Activated B cell treated with CpG ODN at 0.5 μM for 24 hours (primary cell): ENCODE measurements around the gene IFFO2. TPM values are rescaled to one million over a fixed set of nuclear protein-coding genes. Genes with fewer than 3 reads are reported as not detected.

Experiments
- ATAC-seq: fragments of 200-7000 bp; cut with Tn5 transposase; one replicate; pipeline ENCODE4 v1.10.0; 2021; ENCODE audit warnings: low read depth, mild to moderate bottlenecking, moderate library complexity
- CTCF ChIA-PET: fragments of 350-600 bp; sonication (Branson Sonifier 250); formaldehyde crosslinking; loops from one replicate; lab custom pipeline; 2021; ENCODE audit warnings: antibody characterized with exemption; lab: Charles Lee
- POLR2A ChIA-PET: fragments of 350-600 bp; sonication (Branson Sonifier 250); formaldehyde crosslinking; loops from one replicate; lab custom pipeline; 2021; ENCODE audit warnings: antibody characterized with exemption; lab: Charles Lee
- DNase-seq: peaks from one replicate; pipeline ENCODE4 v3.0.0; 2022
- H3K27ac Mint-ChIP-seq: one replicate; pipeline ENCODE4 v1.8.0; 2020; ENCODE audit warnings: mixed read lengths
- H3K27me3 Mint-ChIP-seq: one replicate; pipeline ENCODE4 v1.8.0; 2021; ENCODE audit warnings: mixed read lengths
- H3K36me3 Mint-ChIP-seq: one replicate; pipeline ENCODE4 v1.8.0; 2021; ENCODE audit warnings: low read depth, mixed read lengths
- H3K4me1 Mint-ChIP-seq: one replicate; pipeline ENCODE4 v1.8.0; 2021; ENCODE audit warnings: mixed read lengths
- H3K4me3 Mint-ChIP-seq: one replicate; pipeline ENCODE4 v1.8.0; 2020; ENCODE audit warnings: mild to moderate bottlenecking, mixed read lengths
- H3K9me3 Mint-ChIP-seq: one replicate; pipeline ENCODE4 v1.8.0; 2020; ENCODE audit warnings: mixed read lengths
- CTCF ChIP-seq: fragments of 200-600 bp; IDR thresholded peaks from one replicate; pipeline ENCODE4 v1.8.0; 2022; ENCODE audit warnings: antibody characterized with exemption, mild to moderate bottlenecking
- intact Hi-C: fragments of 100-400 bp; cut with micrococcal nuclease; formaldehyde crosslinking; loops from one replicate; pipeline ENCODE4 v1.15.1; 2024
- total RNA-seq: library from RNA; stranded (reverse); gene quantifications from 2 replicates; pipeline ENCODE4 v1.2.3, GENCODE V29; 2022

IFFO2 gene
- total RNA-seq, 1 donor from 2014 or later: 13.0 TPM

- H3K9me3 Mint-ChIP-seq: no peaks in the 10 kb centered on the region
Observed at GRCh38 chr1:18920931-18921330, 35.5 kb downstream of the IFFO2 start.

GRCh38 chr1:18919956-18920355 is 36.5 kb downstream of the IFFO2 start:
- H3K36me3 Mint-ChIP-seq: peaks cover 44% of the 10 kb centered on the region
- CTCF ChIA-PET: interaction anchor here (2.1 kb wide), 1 partner anchor 52 kb away, joined by 7 read pairs; no protein-coding TSS in a partner anchor
- intact Hi-C loops: no loop called here

More at GRCh38 chr1:18920931-18921330, 35.5 kb downstream of the IFFO2 start:
- Mint-ChIP-seq H3K4me1 (peaks cover 27% of the 10 kb centered on the region), H3K36me3 (peaks cover 37% of the 10 kb centered on the region), H3K4me3 (no peak overlapping the region), H3K27ac (no peak overlapping the region), H3K27me3 (no peaks in the 10 kb centered on the region)
- TF ChIP-seq CTCF: no peak
- intact Hi-C loops: no loop called here
- DNase-seq (no peak), ATAC-seq (no peak)
- ChIA-PET CTCF (interaction anchor here (2.1 kb wide), 2 partner anchors 13 to 51 kb away, joined by 7 to 12 read pairs; no protein-coding TSS in a partner anchor), POLR2A (no interaction called here)

DNA sequence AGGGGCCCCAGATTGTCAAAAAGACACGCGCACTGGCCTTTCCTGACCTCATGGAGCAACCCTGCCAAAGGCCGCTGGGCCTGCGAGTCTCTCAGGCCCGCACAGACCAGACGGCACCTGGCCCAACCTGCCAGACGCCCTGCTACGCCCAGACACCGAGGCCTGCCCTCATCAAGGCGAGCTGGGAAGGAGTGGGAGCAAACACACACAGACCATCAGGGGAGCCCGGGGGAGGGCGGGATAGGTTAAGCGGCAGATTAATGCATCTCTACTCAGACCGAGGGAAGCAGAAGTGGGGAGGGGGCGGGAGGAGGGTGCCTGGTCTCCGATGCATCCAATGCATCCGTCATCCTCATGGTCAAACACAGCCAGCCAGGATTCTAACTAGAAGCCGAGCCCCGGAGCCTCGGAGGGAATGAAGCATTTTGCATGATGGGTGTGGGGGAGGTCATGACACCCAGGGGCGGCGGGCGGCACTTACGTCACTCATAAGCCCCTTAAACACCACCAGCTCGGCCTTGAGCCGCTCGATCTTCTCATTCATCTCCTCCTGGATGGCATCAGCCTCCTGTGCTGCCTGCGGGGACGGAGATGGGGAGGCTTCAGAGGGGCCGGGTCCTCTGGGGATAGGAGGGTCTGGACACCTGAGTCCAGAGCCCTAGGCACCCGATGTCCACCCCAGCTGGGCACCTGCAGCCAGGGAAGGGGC is 37.1 kb downstream of the IFFO2 start:
- CTCF ChIA-PET: interaction anchor here (2.1 kb wide), 1 partner anchor 53 kb away, joined by 7 read pairs; no protein-coding TSS in a partner anchor
- H3K36me3 Mint-ChIP-seq: peaks cover 46% of the 10 kb centered on the region
- POLR2A ChIA-PET: no interaction called here

More at GRCh38 chr1:18919956-18920355, 36.5 kb downstream of the IFFO2 start:
- Mint-ChIP-seq H3K27ac (no peak overlapping the region), H3K4me1 (peaks cover 20% of the 10 kb centered on the region), H3K9me3 (no peaks in the 10 kb centered on the region), H3K4me3 (no peak overlapping the region), H3K27me3 (no peaks in the 10 kb centered on the region)
- DNase-seq (no peak), ATAC-seq (no peak)
- TF ChIP-seq CTCF: no peak
- POLR2A ChIA-PET: no interaction called here

GRCh38 chr1:18918417-18918816 is 38.1 kb downstream of the IFFO2 start:
- DNase-seq (no peak), ATAC-seq (no peak)
- H3K4me3 Mint-ChIP-seq: no peak overlapping the region
- peaks cover 46% of the 10 kb centered on the region for H3K36me3 Mint-ChIP-seq
- H3K27me3 Mint-ChIP-seq: no peaks in the 10 kb centered on the region
- intact Hi-C loops: no loop called here
- ChIA-PET CTCF (no interaction called here), POLR2A (interaction anchor here (0.6 kb wide), 1 partner anchor 38 kb away, joined by 3 read pairs; the partner anchor contains the start of gene IFFO2)
- H3K4me1 Mint-ChIP-seq: peaks cover 6% of the 10 kb centered on the region
- TF ChIP-seq CTCF: no peak
- no peak overlapping the region for H3K27ac Mint-ChIP-seq
- H3K9me3 Mint-ChIP-seq: no peaks in the 10 kb centered on the region

More for the DNA sequence above, 37.1 kb downstream of the IFFO2 start:
- ATAC-seq (no peak), DNase-seq (no peak)
- no peak overlapping the region for H3K4me3 Mint-ChIP-seq
- H3K27ac Mint-ChIP-seq: no peak overlapping the region
- H3K27me3 Mint-ChIP-seq: no peaks in the 10 kb centered on the region
- no peaks in the 10 kb centered on the region for H3K9me3 Mint-ChIP-seq
- no peak for TF ChIP-seq CTCF
- H3K4me1 Mint-ChIP-seq: peaks cover 15% of the 10 kb centered on the region
- intact Hi-C loops: no loop called here

DNA sequence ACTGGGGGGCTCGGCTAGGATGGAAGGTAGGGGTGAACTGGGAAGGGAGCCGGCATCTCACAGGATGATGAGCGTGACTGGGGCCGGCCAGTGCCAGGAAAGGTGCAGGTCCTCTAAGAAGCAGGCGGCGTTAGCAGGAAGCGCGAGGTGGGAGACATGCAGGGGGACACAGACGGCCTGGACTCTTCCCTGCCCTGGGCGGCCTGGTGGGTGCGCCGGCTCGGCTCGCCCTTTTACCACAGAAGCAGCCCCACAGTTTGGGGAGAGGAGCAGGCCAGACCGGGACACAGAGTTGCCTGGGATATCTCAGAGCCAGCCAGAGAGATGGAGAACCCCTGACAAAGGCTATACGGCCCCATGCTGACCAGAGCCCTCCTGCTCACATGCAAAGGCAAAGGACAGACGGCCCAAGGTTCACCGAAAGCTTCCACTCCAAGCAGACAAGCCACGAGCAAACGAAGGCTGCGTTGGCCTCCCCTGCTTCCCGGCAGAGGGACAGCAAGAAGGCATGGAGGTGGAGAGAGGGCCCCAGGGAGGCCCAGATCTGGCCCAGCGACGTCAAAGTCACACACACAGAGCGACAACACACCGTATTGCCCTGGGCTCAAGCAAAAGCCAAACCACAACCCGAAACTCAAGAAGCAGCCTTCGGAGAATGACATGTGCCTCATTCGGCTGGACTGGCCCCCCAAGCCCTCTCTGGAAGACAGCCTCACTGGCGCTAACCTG is 39.2 kb downstream of the IFFO2 start:
- no peak for TF ChIP-seq CTCF
- no peaks in the 10 kb centered on the region for H3K27me3 Mint-ChIP-seq
- peaks cover 5% of the 10 kb centered on the region for H3K4me1 Mint-ChIP-seq
- ChIA-PET POLR2A (no interaction called here), CTCF (interaction anchor here (1.2 to 5.2 kb wide), 2 partner anchors 10 to 56 kb away, joined by 3 to 85 read pairs; no protein-coding TSS in a partner anchor)
- H3K27ac Mint-ChIP-seq: no peak overlapping the region
- H3K36me3 Mint-ChIP-seq: peaks cover 53% of the 10 kb centered on the region
- DNase-seq: no peak
- ATAC-seq: no peak
- H3K4me3 Mint-ChIP-seq: no peak overlapping the region
- intact Hi-C loops: no loop called here
- H3K9me3 Mint-ChIP-seq: no peaks in the 10 kb centered on the region
